WTC11 (cell line): ENCODE results near the gene FOXJ3. TPM values are rescaled to one million over a fixed set of nuclear protein-coding genes. Genes with fewer than 3 reads are reported as not detected.
A peak's percentile ranks its signal among the peaks of the same experiment; 100 is the strongest.

Experiments used
- ATAC-seq: fragments of 200-7000 bp; cut with Tn5 transposase; 2 replicates; pipeline ENCODE4 v1.10.0; 2021; ENCODE audit warnings: mild to moderate bottlenecking, moderate library complexity
- CTCF ChIA-PET: fragments of 300-600 bp; sonication (Branson Sonifier 250); formaldehyde crosslinking; loops from one replicate; lab custom pipeline; 2021; ENCODE audit warnings: antibody characterized with exemption; lab: Charles Lee
- POLR2A ChIA-PET: fragments of 350-600 bp; sonication (Branson Sonifier 250); formaldehyde crosslinking; loops from one replicate; lab custom pipeline; 2021; ENCODE audit warnings: antibody characterized with exemption; lab: Charles Lee
- DNase-seq: peaks from one replicate; pipeline ENCODE4 v3.0.0; 2021; ENCODE audit warnings: low spot score
- H3K27ac Mint-ChIP-seq: 2 replicates; pipeline ENCODE4 v1.8.0; 2021; ENCODE audit warnings: mixed read lengths
- H3K27me3 Mint-ChIP-seq: 2 replicates; pipeline ENCODE4 v1.8.0; 2021; ENCODE audit warnings: low read depth, mild to moderate bottlenecking, moderate library complexity, mixed read lengths
- H3K36me3 Mint-ChIP-seq: 2 replicates; pipeline ENCODE4 v1.8.0; 2021; ENCODE audit warnings: mixed read lengths
- H3K4me1 Mint-ChIP-seq: 2 replicates; pipeline ENCODE4 v1.8.0; 2022; ENCODE audit warnings: mixed read lengths
- H3K4me3 Mint-ChIP-seq: 2 replicates; pipeline ENCODE4 v1.8.0; 2021; ENCODE audit warnings: mild to moderate bottlenecking, moderate library complexity, mixed read lengths
- H3K9me3 Mint-ChIP-seq: 2 replicates; pipeline ENCODE4 v1.8.0; 2021; ENCODE audit warnings: mixed read lengths
- CBFB ChIP-seq: sonication (generic); formaldehyde crosslinking; IDR thresholded peaks from 2 replicates; pipeline ENCODE4 v1.8.1; 2022; ENCODE audit warnings: mild to moderate bottlenecking, low read depth, missing genetic modification reagents
- ESRRA ChIP-seq: sonication (generic); formaldehyde crosslinking; IDR thresholded peaks from 2 replicates; pipeline ENCODE4 v1.8.1; 2022; ENCODE audit warnings: mild to moderate bottlenecking, missing genetic modification reagents, borderline replicate concordance
- FOXJ3 ChIP-seq: sonication (generic); formaldehyde crosslinking; IDR thresholded peaks from 2 replicates; pipeline ENCODE4 v1.9.0; 2021; ENCODE audit warnings: missing genetic modification reagents, mild to moderate bottlenecking, borderline replicate concordance
- FOXP1 ChIP-seq: sonication (generic); formaldehyde crosslinking; IDR thresholded peaks from 2 replicates; pipeline ENCODE4 v1.8.0; 2022; ENCODE audit warnings: missing genetic modification reagents, mild to moderate bottlenecking, moderate library complexity, borderline replicate concordance
- GABPB1 ChIP-seq: sonication (generic); formaldehyde crosslinking; IDR thresholded peaks from 2 replicates; pipeline ENCODE4 v1.8.1; 2023; ENCODE audit warnings: mild to moderate bottlenecking, missing genetic modification reagents
- HMGA2 ChIP-seq: fragments of 250-450 bp; sonication (Bioruptor Pico); IDR thresholded peaks from 2 replicates; pipeline ENCODE4 v1.4.0; 2021; ENCODE audit warnings: mild to moderate bottlenecking, moderate library complexity
- NFATC4 ChIP-seq: fragments of 250-450 bp; sonication (Bioruptor Pico); IDR thresholded peaks from 2 replicates; pipeline ENCODE4 v1.9.0; 2021; ENCODE audit warnings: mild to moderate bottlenecking
- NFE2L1 ChIP-seq: sonication (generic); formaldehyde crosslinking; IDR thresholded peaks from 2 replicates; pipeline ENCODE4 v1.8.1; 2023; ENCODE audit warnings: missing genetic modification reagents
- NR1H2 ChIP-seq: sonication (generic); formaldehyde crosslinking; IDR thresholded peaks from 2 replicates; pipeline ENCODE4 v1.9.0; 2021; ENCODE audit warnings: mild to moderate bottlenecking, moderate library complexity, missing genetic modification reagents
- NR2C2 ChIP-seq: sonication (generic); formaldehyde crosslinking; IDR thresholded peaks from 2 replicates; pipeline ENCODE4 v1.8.0; 2022; ENCODE audit warnings: mild to moderate bottlenecking, missing genetic modification reagents
- TEAD1 ChIP-seq: sonication (generic); formaldehyde crosslinking; IDR thresholded peaks from 2 replicates; pipeline ENCODE4 v1.8.0; 2022; ENCODE audit warnings: mild to moderate bottlenecking, missing genetic modification reagents
- TP53 ChIP-seq: sonication (generic); formaldehyde crosslinking; IDR thresholded peaks from 2 replicates; pipeline ENCODE4 v1.8.1; 2023; ENCODE audit warnings: mild to moderate bottlenecking, missing genetic modification reagents
- ZNF317 ChIP-seq: sonication (generic); formaldehyde crosslinking; IDR thresholded peaks from 2 replicates; pipeline ENCODE4 v1.8.1; 2023; ENCODE audit warnings: low read depth, mild to moderate bottlenecking, moderate library complexity, missing genetic modification reagents, borderline replicate concordance
- total RNA-seq: library from RNA; stranded (reverse); gene quantifications from 3 replicates; pipeline ENCODE4 v1.2.3, GENCODE V29; 2021
- TF ChIP-seq, protein P1 (sequence below): sonication (generic); formaldehyde crosslinking; IDR thresholded peaks from 2 replicates; pipeline ENCODE4 v1.8.1; 2022; ENCODE audit warnings: missing genetic modification reagents, borderline replicate concordance
- TF ChIP-seq, protein P2 (sequence below): fragments of 250-450 bp; sonication (Bioruptor Pico); IDR thresholded peaks from 2 replicates; pipeline ENCODE4 v1.9.0; 2021; ENCODE audit warnings: moderate library complexity, mild to moderate bottlenecking, inconsistent platforms, borderline replicate concordance
- TF ChIP-seq, protein P3 (sequence below): sonication (generic); formaldehyde crosslinking; IDR thresholded peaks from 2 replicates; pipeline ENCODE4 v1.8.1; 2023; ENCODE audit warnings: mild to moderate bottlenecking, missing genetic modification reagents, borderline replicate concordance
- TF ChIP-seq, protein P4 (sequence below): fragments of 250-450 bp; sonication (Bioruptor Pico); IDR thresholded peaks from 2 replicates; pipeline ENCODE4 v1.9.0; 2021; ENCODE audit warnings: mild to moderate bottlenecking
- TF ChIP-seq, protein P5 (sequence below): sonication (generic); formaldehyde crosslinking; IDR thresholded peaks from 2 replicates; pipeline ENCODE4 v1.8.1; 2023; ENCODE audit warnings: mild to moderate bottlenecking, missing genetic modification reagents, moderate library complexity
- TF ChIP-seq, protein P6 (sequence below): sonication (generic); formaldehyde crosslinking; IDR thresholded peaks from 2 replicates; pipeline ENCODE4 v1.8.1; 2023; ENCODE audit warnings: mild to moderate bottlenecking, missing genetic modification reagents
- TF ChIP-seq, protein P7 (sequence below): fragments of 250-450 bp; sonication (Bioruptor Pico); IDR thresholded peaks from 2 replicates; pipeline ENCODE4 v1.8.0; 2021; ENCODE audit warnings: mild to moderate bottlenecking
- TF ChIP-seq, protein P8 (sequence below): fragments of 200-600 bp; IDR thresholded peaks from 2 replicates; pipeline ENCODE4 v1.8.0; 2022; ENCODE audit warnings: antibody characterized with exemption
- TF ChIP-seq, protein P9 (sequence below): sonication (generic); formaldehyde crosslinking; IDR thresholded peaks from 2 replicates; pipeline ENCODE4 v1.8.0; 2023; ENCODE audit warnings: missing genetic modification reagents

FOXJ3 gene
- total RNA-seq, 1 experiment from 2014 or later, result 43.3 TPM

DNA sequence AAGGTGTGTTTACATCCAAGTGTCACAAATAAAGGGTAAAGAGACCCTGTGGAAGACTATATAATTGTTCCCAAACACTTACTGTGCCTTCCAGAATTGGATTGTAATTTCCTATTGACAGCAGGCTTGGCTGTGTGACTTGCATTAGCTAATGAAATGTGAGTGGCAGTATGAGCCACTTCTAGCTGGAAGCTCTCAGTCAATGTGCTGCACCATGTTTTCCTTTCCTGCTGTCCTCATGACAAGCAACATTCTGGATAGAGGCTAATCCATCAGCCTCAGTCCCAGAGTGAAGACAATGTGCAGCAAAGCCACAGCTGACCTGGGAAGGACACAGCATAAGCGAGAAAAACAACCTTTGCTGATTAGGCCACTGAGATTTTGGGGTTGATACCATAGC, 5.9 kb upstream of the FOXJ3 start:
- no peak; the same call in 1 of the 2 replicates for ATAC-seq
- peaks cover 30% of the 10 kb centered on the region for H3K4me1 Mint-ChIP-seq
- TF ChIP-seq, protein P1, sequence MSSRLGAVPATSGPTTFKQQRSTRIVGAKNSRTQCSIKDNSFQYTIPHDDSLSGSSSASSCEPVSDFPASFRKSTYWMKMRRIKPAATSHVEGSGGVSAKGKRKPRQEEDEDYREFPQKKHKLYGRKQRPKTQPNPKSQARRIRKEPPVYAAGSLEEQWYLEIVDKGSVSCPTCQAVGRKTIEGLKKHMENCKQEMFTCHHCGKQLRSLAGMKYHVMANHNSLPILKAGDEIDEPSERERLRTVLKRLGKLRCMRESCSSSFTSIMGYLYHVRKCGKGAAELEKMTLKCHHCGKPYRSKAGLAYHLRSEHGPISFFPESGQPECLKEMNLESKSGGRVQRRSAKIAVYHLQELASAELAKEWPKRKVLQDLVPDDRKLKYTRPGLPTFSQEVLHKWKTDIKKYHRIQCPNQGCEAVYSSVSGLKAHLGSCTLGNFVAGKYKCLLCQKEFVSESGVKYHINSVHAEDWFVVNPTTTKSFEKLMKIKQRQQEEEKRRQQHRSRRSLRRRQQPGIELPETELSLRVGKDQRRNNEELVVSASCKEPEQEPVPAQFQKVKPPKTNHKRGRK, result no peak
- TF ChIP-seq, protein P2, sequence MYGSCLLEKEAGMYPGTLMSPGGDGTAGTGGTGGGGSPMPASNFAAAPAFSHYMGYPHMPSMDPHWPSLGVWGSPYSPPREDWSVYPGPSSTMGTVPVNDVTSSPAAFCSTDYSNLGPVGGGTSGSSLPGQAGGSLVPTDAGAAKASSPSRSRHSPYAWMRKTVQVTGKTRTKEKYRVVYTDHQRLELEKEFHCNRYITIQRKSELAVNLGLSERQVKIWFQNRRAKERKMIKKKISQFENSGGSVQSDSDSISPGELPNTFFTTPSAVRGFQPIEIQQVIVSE (CRISPR knock-in tag), result no peak
- TF ChIP-seq CBFB (CRISPR knock-in tag) (no peak), ZNF317 (CRISPR knock-in tag) (no peak), HMGA2 (CRISPR knock-in tag) (no peak), NR1H2 (no peak), TEAD1 (CRISPR knock-in tag) (no peak), TP53 (CRISPR knock-in tag) (no peak), FOXP1 (CRISPR knock-in tag) (no peak), NFE2L1 (CRISPR knock-in tag) (no peak), FOXJ3 (CRISPR knock-in tag) (no peak), ESRRA (no peak), NFATC4 (CRISPR knock-in tag) (no peak), NR2C2 (CRISPR knock-in tag) (no peak)
- TF ChIP-seq, protein P3, sequence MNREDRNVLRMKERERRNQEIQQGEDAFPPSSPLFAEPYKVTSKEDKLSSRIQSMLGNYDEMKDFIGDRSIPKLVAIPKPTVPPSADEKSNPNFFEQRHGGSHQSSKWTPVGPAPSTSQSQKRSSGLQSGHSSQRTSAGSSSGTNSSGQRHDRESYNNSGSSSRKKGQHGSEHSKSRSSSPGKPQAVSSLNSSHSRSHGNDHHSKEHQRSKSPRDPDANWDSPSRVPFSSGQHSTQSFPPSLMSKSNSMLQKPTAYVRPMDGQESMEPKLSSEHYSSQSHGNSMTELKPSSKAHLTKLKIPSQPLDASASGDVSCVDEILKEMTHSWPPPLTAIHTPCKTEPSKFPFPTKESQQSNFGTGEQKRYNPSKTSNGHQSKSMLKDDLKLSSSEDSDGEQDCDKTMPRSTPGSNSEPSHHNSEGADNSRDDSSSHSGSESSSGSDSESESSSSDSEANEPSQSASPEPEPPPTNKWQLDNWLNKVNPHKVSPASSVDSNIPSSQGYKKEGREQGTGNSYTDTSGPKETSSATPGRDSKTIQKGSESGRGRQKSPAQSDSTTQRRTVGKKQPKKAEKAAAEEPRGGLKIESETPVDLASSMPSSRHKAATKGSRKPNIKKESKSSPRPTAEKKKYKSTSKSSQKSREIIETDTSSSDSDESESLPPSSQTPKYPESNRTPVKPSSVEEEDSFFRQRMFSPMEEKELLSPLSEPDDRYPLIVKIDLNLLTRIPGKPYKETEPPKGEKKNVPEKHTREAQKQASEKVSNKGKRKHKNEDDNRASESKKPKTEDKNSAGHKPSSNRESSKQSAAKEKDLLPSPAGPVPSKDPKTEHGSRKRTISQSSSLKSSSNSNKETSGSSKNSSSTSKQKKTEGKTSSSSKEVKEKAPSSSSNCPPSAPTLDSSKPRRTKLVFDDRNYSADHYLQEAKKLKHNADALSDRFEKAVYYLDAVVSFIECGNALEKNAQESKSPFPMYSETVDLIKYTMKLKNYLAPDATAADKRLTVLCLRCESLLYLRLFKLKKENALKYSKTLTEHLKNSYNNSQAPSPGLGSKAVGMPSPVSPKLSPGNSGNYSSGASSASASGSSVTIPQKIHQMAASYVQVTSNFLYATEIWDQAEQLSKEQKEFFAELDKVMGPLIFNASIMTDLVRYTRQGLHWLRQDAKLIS (CRISPR knock-in tag), result no peak
- TF ChIP-seq, protein P4, sequence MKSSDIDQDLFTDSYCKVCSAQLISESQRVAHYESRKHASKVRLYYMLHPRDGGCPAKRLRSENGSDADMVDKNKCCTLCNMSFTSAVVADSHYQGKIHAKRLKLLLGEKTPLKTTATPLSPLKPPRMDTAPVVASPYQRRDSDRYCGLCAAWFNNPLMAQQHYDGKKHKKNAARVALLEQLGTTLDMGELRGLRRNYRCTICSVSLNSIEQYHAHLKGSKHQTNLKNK (CRISPR knock-in tag), result no peak
- TF ChIP-seq, protein P5, sequence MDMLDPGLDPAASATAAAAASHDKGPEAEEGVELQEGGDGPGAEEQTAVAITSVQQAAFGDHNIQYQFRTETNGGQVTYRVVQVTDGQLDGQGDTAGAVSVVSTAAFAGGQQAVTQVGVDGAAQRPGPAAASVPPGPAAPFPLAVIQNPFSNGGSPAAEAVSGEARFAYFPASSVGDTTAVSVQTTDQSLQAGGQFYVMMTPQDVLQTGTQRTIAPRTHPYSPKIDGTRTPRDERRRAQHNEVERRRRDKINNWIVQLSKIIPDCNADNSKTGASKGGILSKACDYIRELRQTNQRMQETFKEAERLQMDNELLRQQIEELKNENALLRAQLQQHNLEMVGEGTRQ (CRISPR knock-in tag), result no peak
- H3K27me3 Mint-ChIP-seq, result peaks cover 2% of the 10 kb centered on the region; the same call in 1 of the 2 replicates
- POLR2A ChIA-PET, result no interaction called here
- no peaks in the 10 kb centered on the region for H3K9me3 Mint-ChIP-seq
- CTCF ChIA-PET, result no interaction called here
- no peak for DNase-seq
- H3K27ac Mint-ChIP-seq, result no peak overlapping the region
- no peaks in the 10 kb centered on the region for H3K36me3 Mint-ChIP-seq
- no peak overlapping the region for H3K4me3 Mint-ChIP-seq

DNA sequence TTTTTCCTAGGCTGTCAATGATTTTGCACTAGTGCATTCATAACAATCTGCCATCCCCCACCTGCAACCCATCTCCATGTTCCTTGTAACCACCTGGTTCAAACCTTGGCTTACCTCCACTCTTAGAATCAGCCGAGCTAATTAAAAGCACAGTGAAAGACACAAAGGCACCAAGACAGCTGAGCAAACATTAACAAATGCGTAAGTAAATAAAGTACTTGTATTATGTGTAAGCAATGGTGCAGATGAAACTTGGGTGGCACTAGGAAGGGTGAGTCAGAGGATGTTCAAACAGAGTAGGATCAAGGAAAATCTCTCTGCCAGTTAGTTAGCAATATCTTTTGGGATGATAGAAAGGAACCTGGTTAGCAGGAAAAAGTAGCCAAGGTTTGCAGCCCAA, 5.1 kb upstream of the FOXJ3 start:
- CTCF ChIA-PET, result no interaction called here
- DNase-seq (no peak), ATAC-seq (no peak)
- Mint-ChIP-seq H3K4me3 (no peak overlapping the region), H3K4me1 (peaks cover 33% of the 10 kb centered on the region), H3K27ac (peak overlapping the region; percentile 47), H3K9me3 (no peaks in the 10 kb centered on the region), H3K36me3 (no peaks in the 10 kb centered on the region), H3K27me3 (peaks cover 2% of the 10 kb centered on the region; the same call in 1 of the 2 replicates)
- POLR2A ChIA-PET, result interaction anchor here (0.7 kb wide), 1 partner anchor 19 kb away, joined by 3 read pairs; no protein-coding TSS in a partner anchor
- no peak for TF ChIP-seq GABPB1
- TF ChIP-seq, protein P6, sequence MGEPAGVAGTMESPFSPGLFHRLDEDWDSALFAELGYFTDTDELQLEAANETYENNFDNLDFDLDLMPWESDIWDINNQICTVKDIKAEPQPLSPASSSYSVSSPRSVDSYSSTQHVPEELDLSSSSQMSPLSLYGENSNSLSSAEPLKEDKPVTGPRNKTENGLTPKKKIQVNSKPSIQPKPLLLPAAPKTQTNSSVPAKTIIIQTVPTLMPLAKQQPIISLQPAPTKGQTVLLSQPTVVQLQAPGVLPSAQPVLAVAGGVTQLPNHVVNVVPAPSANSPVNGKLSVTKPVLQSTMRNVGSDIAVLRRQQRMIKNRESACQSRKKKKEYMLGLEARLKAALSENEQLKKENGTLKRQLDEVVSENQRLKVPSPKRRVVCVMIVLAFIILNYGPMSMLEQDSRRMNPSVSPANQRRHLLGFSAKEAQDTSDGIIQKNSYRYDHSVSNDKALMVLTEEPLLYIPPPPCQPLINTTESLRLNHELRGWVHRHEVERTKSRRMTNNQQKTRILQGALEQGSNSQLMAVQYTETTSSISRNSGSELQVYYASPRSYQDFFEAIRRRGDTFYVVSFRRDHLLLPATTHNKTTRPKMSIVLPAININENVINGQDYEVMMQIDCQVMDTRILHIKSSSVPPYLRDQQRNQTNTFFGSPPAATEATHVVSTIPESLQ (CRISPR knock-in tag), result no peak
- TF ChIP-seq, protein P7, sequence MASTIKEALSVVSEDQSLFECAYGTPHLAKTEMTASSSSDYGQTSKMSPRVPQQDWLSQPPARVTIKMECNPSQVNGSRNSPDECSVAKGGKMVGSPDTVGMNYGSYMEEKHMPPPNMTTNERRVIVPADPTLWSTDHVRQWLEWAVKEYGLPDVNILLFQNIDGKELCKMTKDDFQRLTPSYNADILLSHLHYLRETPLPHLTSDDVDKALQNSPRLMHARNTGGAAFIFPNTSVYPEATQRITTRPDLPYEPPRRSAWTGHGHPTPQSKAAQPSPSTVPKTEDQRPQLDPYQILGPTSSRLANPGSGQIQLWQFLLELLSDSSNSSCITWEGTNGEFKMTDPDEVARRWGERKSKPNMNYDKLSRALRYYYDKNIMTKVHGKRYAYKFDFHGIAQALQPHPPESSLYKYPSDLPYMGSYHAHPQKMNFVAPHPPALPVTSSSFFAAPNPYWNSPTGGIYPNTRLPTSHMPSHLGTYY (CRISPR knock-in tag), result no peak
- TF ChIP-seq, protein P8, sequence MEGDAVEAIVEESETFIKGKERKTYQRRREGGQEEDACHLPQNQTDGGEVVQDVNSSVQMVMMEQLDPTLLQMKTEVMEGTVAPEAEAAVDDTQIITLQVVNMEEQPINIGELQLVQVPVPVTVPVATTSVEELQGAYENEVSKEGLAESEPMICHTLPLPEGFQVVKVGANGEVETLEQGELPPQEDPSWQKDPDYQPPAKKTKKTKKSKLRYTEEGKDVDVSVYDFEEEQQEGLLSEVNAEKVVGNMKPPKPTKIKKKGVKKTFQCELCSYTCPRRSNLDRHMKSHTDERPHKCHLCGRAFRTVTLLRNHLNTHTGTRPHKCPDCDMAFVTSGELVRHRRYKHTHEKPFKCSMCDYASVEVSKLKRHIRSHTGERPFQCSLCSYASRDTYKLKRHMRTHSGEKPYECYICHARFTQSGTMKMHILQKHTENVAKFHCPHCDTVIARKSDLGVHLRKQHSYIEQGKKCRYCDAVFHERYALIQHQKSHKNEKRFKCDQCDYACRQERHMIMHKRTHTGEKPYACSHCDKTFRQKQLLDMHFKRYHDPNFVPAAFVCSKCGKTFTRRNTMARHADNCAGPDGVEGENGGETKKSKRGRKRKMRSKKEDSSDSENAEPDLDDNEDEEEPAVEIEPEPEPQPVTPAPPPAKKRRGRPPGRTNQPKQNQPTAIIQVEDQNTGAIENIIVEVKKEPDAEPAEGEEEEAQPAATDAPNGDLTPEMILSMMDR, result no peak
- TF ChIP-seq, protein P5 (CRISPR knock-in tag), result no peak
- TF ChIP-seq, protein P9, sequence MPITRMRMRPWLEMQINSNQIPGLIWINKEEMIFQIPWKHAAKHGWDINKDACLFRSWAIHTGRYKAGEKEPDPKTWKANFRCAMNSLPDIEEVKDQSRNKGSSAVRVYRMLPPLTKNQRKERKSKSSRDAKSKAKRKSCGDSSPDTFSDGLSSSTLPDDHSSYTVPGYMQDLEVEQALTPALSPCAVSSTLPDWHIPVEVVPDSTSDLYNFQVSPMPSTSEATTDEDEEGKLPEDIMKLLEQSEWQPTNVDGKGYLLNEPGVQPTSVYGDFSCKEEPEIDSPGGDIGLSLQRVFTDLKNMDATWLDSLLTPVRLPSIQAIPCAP (CRISPR knock-in tag), result no peak
